ENCODE data around the gene LRRC41. TPM values are rescaled to one million over a fixed set of nuclear protein-coding genes. Genes with fewer than 3 reads are reported as not detected.

Gene LRRC41
- total RNA-seq, 4 donors from 2014 or later = 43.4 to 64.3 (median 60.5) TPM

GRCh38 chr1:46268578-46268977 is 34.8 kb downstream of the LRRC41 start:
- in situ Hi-C loops (cut with MboI; ENCODE audit: low pct_ligation_motif_present in 1 of 4, low pct_unique_long_range_greater_than_20kb in 1 of 4, low sequenced_read_pairs in 3 of 4) (no loop called here), intact Hi-C loops (cut with DNase I; ENCODE audit: low total_unique reads) (no loop called here)
- Histone ChIP-seq H3K27ac (no peak overlapping the region), H3K4me1 (no peaks in the 10 kb centered on the region), H3K36me3 (no peaks in the 10 kb centered on the region), H3K27me3 (no peaks in the 10 kb centered on the region), H3K9me3 (no peaks in the 10 kb centered on the region), H3K4me3 (no peak overlapping the region)
- 83% methylated on average over 1 of the region's 1 CpG; no CpG with 5 or more reads in 1 of the 2 donors for WGBS, 2 donors (ENCODE audit: low coverage in 1 of 2)
- no peak for TF ChIP-seq EP300 (IDR thresholded peaks at IDR 0.05; ENCODE audit: low read depth)
- no peak for DNase-seq

- Histone ChIP-seq H3K9me3 (no peaks in the 10 kb centered on the region), H3K4me3 (no peak overlapping the region), H3K27me3 (no peaks in the 10 kb centered on the region), H3K27ac (no peak overlapping the region), H3K36me3 (no peaks in the 10 kb centered on the region), H3K4me1 (no peaks in the 10 kb centered on the region)
- DNase-seq = no peak
- TF ChIP-seq EP300 (IDR thresholded peaks at IDR 0.05; ENCODE audit: low read depth) = no peak
- TF ChIP-seq CTCF (IDR thresholded peaks at IDR 0.05) = no peak
- TF ChIP-seq POLR2AphosphoS5 (IDR thresholded peaks at IDR 0.05) = no peak
- no peak for TF ChIP-seq POLR2A (IDR thresholded peaks at IDR 0.05)
- WGBS, 2 donors (ENCODE audit: low coverage in 1 of 2) = 92 to 100% methylated on average over 1 to 2 of the region's 2 CpGs
- intact Hi-C loops (cut with DNase I; ENCODE audit: low total_unique reads) (no loop called here), in situ Hi-C loops (cut with MboI; ENCODE audit: low pct_ligation_motif_present in 1 of 4, low pct_unique_long_range_greater_than_20kb in 1 of 4, low sequenced_read_pairs in 3 of 4) (no loop called here)
These were observed 40.3 kb downstream of the LRRC41 start for GRCh38 chr1:46263146-46263545.

- 92 to 100% methylated on average over 1 of the region's 1 CpG for WGBS, 2 donors (ENCODE audit: low coverage in 1 of 2)
- intact Hi-C loops (cut with DNase I; ENCODE audit: low total_unique reads) (no loop called here), in situ Hi-C loops (cut with MboI; ENCODE audit: low pct_ligation_motif_present in 1 of 4, low pct_unique_long_range_greater_than_20kb in 1 of 4, low sequenced_read_pairs in 3 of 4) (no loop called here)
- H3K27ac ChIP-seq = no peak overlapping the region
- no peak overlapping the region for H3K4me3 ChIP-seq
- no peaks in the 10 kb centered on the region for H3K27me3 ChIP-seq
- no peaks in the 10 kb centered on the region for H3K36me3 ChIP-seq
- no peak for TF ChIP-seq EP300 (IDR thresholded peaks at IDR 0.05; ENCODE audit: low read depth)
- TF ChIP-seq POLR2AphosphoS5 (IDR thresholded peaks at IDR 0.05) = no peak
- TF ChIP-seq CTCF (IDR thresholded peaks at IDR 0.05) = no peak
- TF ChIP-seq POLR2A (IDR thresholded peaks at IDR 0.05) = no peak
- H3K4me1 ChIP-seq = no peaks in the 10 kb centered on the region
- DNase-seq = no peak
- no peaks in the 10 kb centered on the region for H3K9me3 ChIP-seq
These were observed 40.9 kb downstream of the LRRC41 start for GRCh38 chr1:46262508-46262907.

- Histone ChIP-seq H3K36me3 (no peaks in the 10 kb centered on the region), H3K4me3 (no peak overlapping the region), H3K27ac (no peak overlapping the region), H3K4me1 (no peaks in the 10 kb centered on the region), H3K9me3 (no peaks in the 10 kb centered on the region), H3K27me3 (no peaks in the 10 kb centered on the region)
- intact Hi-C loops (cut with DNase I; ENCODE audit: low total_unique reads) (no loop called here), in situ Hi-C loops (cut with MboI; ENCODE audit: low pct_ligation_motif_present in 1 of 4, low pct_unique_long_range_greater_than_20kb in 1 of 4, low sequenced_read_pairs in 3 of 4) (no loop called here)
- no peak for DNase-seq
- TF ChIP-seq POLR2AphosphoS5 (IDR thresholded peaks at IDR 0.05) (no peak), CTCF (IDR thresholded peaks at IDR 0.05) (no peak)
- 89 to 100% methylated on average over 1 to 2 of the region's 2 CpGs for WGBS, 2 donors (ENCODE audit: low coverage in 1 of 2)
These were observed 46.9 kb downstream of the LRRC41 start for GRCh38 chr1:46256523-46256922.

- no peak overlapping the region for H3K27ac ChIP-seq
- in situ Hi-C loops (cut with MboI; ENCODE audit: low pct_ligation_motif_present in 1 of 4, low pct_unique_long_range_greater_than_20kb in 1 of 4, low sequenced_read_pairs in 3 of 4) (no loop called here), intact Hi-C loops (cut with DNase I; ENCODE audit: low total_unique reads) (no loop called here)
- no peaks in the 10 kb centered on the region for H3K36me3 ChIP-seq
- no peaks in the 10 kb centered on the region for H3K4me1 ChIP-seq
- H3K9me3 ChIP-seq = no peaks in the 10 kb centered on the region
- H3K4me3 ChIP-seq = no peak overlapping the region
- 72 to 97% methylated on average over 3 to 5 of the region's 5 CpGs for WGBS, 2 donors (ENCODE audit: low coverage in 1 of 2)
- TF ChIP-seq CTCF (IDR thresholded peaks at IDR 0.05) (no peak), POLR2A (IDR thresholded peaks at IDR 0.05) (no peak), POLR2AphosphoS5 (IDR thresholded peaks at IDR 0.05) (no peak), EP300 (IDR thresholded peaks at IDR 0.05; ENCODE audit: low read depth) (no peak)
- no peak for DNase-seq
- no peaks in the 10 kb centered on the region for H3K27me3 ChIP-seq
These were observed 48.7 kb downstream of the LRRC41 start for GRCh38 chr1:46254668-46255067.

All from transverse colon (tissue), 4 donors.